ENCODE measurements around the gene DNAJB8. TPM values are rescaled to one million over a fixed set of nuclear protein-coding genes. Genes with fewer than 3 reads are reported as not detected.

Gene DNAJB8
- total RNA-seq, 1 experiment from 2014 or later: not detected

- peaks cover 88% of the 10 kb centered on the region for H3K27me3 ChIP-seq (ENCODE audit: insufficient read depth, low read length)
- Mint-ChIP-seq H3K4me3 (peak overlapping the region; percentile 48 to 76; a peak in 4 of 5 replicates), H3K4me1 (peaks cover 45 to 79% of the 10 kb centered on the region in 2 experiments), H3K27ac (no peak overlapping the region), H3K9me3 (peaks cover 2 to 3% of the 10 kb centered on the region in 2 experiments; a peak in 2 of 5 replicates), H3K27me3 (ENCODE audit: low read depth) (peaks cover 99% of the 10 kb centered on the region), H3K36me3 (ENCODE audit: insufficient read depth in 1 of 3, low read depth in 3 of 3) (peaks cover 0 to 6% (median 0%) of the 10 kb centered on the region in 3 experiments; a peak in 3 of 7 replicates)
- no peak overlapping the region for H3K27ac ChIP-seq (ENCODE audit: insufficient read length, low read depth, low read length)
- H3K14ac ChIP-seq (ENCODE audit: insufficient read depth, low read length): no peak overlapping the region
- no peak overlapping the region for H4K8ac ChIP-seq (replicated peaks; ENCODE audit: insufficient read length, low read depth, low read length)
- peak; percentile 53 for DNase-seq
- H2BK20ac ChIP-seq (ENCODE audit: low read depth, low read length, poor library complexity, severe bottlenecking): no peak overlapping the region
- H2BK15ac ChIP-seq (ENCODE audit: low read depth, low read length): no peak overlapping the region
- H4K20me1 ChIP-seq (ENCODE audit: control insufficient read depth, insufficient read depth, insufficient read length): peaks cover 7% of the 10 kb centered on the region
- TF ChIP-seq, protein P1, sequence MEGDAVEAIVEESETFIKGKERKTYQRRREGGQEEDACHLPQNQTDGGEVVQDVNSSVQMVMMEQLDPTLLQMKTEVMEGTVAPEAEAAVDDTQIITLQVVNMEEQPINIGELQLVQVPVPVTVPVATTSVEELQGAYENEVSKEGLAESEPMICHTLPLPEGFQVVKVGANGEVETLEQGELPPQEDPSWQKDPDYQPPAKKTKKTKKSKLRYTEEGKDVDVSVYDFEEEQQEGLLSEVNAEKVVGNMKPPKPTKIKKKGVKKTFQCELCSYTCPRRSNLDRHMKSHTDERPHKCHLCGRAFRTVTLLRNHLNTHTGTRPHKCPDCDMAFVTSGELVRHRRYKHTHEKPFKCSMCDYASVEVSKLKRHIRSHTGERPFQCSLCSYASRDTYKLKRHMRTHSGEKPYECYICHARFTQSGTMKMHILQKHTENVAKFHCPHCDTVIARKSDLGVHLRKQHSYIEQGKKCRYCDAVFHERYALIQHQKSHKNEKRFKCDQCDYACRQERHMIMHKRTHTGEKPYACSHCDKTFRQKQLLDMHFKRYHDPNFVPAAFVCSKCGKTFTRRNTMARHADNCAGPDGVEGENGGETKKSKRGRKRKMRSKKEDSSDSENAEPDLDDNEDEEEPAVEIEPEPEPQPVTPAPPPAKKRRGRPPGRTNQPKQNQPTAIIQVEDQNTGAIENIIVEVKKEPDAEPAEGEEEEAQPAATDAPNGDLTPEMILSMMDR (conservative IDR thresholded peaks at IDR 0.05): no peak
- H3T11ph ChIP-seq (ENCODE audit: low read length): no peak overlapping the region
- no peak overlapping the region for H2AK5ac ChIP-seq (ENCODE audit: insufficient read length, low read length)
- no peak overlapping the region for H3K23ac ChIP-seq (ENCODE audit: insufficient read length, low read depth, low read length)
- no peak overlapping the region for H3K18ac ChIP-seq (ENCODE audit: insufficient read length, low read depth, low read length)
- no peak overlapping the region for H2BK5ac ChIP-seq (ENCODE audit: insufficient read length, low read length)
- peaks cover 2% of the 10 kb centered on the region; the same call in 1 of the 2 replicates for H3K4me1 ChIP-seq (ENCODE audit: insufficient read depth, low read length)
- no peak overlapping the region for H4K5ac ChIP-seq (ENCODE audit: insufficient read length, low read depth, low read length)
- H3K23me2 ChIP-seq (ENCODE audit: insufficient read length, low read depth, low read length, poor library complexity, severe bottlenecking): peaks cover 22% of the 10 kb centered on the region
- H3K4ac ChIP-seq (ENCODE audit: low read depth, low read length): no peak overlapping the region
- peak overlapping the region; percentile 45 for H3K4me2 ChIP-seq (ENCODE audit: insufficient read depth, insufficient read length, low read length)
- no peaks in the 10 kb centered on the region for H3K79me2 ChIP-seq (ENCODE audit: insufficient read depth, low read length)
- no peak overlapping the region for H3K9ac ChIP-seq (ENCODE audit: extremely low read depth, insufficient read length, low read length)
- no peak overlapping the region for H2AFZ ChIP-seq (ENCODE audit: low read length)
- no peak overlapping the region for H2BK12ac ChIP-seq (ENCODE audit: insufficient read length, low read depth, low read length)
- H3K79me1 ChIP-seq (ENCODE audit: insufficient read depth, low read depth, low read length, poor library complexity, severe bottlenecking): no peaks in the 10 kb centered on the region
- H2BK120ac ChIP-seq (ENCODE audit: low read depth, low read length, poor library complexity, severe bottlenecking): no peak overlapping the region
- H3K9me3 ChIP-seq (ENCODE audit: control insufficient read depth, low read depth, low read length): no peaks in the 10 kb centered on the region
- WGBS (ENCODE audit: extremely low coverage, insufficient read length, low lambda C conversion rate): no CpG with 5 or more reads among the region's 16 CpGs
- no peak overlapping the region for H4K91ac ChIP-seq (ENCODE audit: insufficient read length, low read depth, low read length)
- no peak overlapping the region for H3K56ac ChIP-seq (ENCODE audit: insufficient read length, low read depth, low read length)
These were observed 18.0 kb upstream of the DNAJB8 start for GRCh38 chr3:128484404-128485281.

All from H9 (cell line).